Iris pigment epithelial cell (primary cell): ENCODE results near the gene FGF4.
"Not testable (repeated sequence)": the region's sequence is repeated elsewhere in the genome, so short reads cannot be mapped to it uniquely, and the experiment has no call there.

Source experiments
- DNase-seq: peaks from one replicate; pipeline ENCODE4 v3.0.0-alpha.2; 2011; ENCODE audit warnings: low read depth

FGF4 gene

GRCh38 chr11:69773626-69774353 lies 1.4 kb downstream of the FGF4 start:
- DNase-seq, result no peak

DNA sequence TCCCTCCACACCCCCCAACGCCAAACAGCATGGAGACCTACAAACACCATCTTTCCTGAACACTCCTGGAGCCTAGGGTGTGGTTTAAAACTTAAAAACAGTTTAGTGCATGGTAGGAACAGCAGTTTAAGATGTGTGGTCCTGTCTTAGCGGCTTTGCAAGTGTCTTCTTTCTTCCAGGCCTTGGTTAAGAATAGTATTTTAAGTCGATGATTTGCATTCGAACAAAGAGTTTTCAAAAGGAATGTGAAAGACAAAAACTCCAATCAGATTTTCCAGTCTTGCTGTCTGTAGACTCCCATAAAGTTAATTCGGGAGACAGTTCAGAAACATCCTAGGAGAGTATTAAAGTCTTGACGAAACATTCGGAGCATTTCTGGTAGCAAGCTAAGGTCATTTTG lies 3.7 kb downstream of the FGF4 start:
- no peak for DNase-seq

GRCh38 chr11:69770540-69770939 lies 4.6 kb downstream of the FGF4 start:
- DNase-seq, result no peak

- no peak for DNase-seq
These were observed 9.6 kb downstream of the FGF4 start for GRCh38 chr11:69765498-69765995.

DNA sequence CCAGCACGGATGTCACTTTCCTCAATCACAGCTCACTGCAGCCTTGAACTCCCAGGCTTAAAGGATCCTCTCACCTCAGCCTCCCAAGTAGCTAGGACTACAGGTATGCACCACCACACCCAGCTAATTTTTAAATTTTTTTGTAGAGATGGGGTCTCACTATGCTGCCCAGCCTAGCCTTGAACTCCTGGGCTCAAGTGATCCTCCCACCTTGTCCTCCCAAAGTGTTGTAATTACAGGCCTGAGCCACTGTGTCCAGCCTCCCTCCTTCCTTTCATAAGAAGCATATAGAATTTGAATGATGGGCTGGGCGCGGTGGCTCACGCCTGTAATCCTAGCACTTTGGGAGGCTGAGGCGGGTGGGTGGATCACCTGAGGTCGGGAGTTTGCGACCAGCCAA lies 10.2 kb downstream of the FGF4 start:
- not testable (repeated sequence) for DNase-seq

DNA sequence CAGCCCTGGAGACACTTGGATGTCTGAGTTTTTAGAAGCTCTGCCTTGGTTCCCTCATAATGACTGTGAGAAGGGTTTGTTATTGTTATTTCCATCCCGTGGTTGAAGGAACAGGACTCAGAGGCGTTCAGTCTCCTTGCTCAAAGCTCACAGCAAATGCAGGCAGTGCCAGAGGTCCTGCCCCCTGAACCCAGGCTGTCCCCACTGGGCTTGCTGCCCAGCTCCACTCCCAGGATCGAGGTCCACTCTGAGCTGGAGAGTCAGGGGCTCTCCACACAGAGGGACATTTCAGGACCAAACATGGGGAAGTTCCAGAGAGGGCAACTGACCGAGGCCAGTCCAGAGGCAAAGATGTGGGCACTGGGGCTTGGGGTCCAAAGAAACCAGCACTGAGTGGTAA lies 14.8 kb downstream of the FGF4 start:
- DNase-seq, result no peak

DNA sequence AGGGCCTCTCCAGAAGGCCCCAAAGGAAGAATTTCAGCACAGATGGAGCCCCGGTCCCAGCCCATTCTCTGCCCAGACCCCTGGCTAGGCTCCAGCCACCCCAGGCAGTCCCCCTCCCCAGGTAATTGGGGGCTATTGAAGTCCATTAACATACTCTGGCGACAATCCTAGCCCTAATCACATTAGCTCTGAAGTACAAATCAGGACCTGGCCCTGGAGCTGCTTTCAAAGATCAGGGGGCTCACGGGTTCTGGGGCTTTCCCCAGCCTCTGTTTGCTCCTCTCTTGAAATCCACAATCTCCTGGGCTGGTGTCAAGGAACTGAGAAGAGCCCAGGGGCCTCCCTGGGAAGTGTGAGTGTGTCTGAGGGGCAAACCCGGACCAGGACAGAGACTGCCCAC lies 22.3 kb downstream of the FGF4 start:
- no peak for DNase-seq

GRCh38 chr11:69750875-69751597 lies 24.1 kb downstream of the FGF4 start:
- DNase-seq, result no peak

DNA sequence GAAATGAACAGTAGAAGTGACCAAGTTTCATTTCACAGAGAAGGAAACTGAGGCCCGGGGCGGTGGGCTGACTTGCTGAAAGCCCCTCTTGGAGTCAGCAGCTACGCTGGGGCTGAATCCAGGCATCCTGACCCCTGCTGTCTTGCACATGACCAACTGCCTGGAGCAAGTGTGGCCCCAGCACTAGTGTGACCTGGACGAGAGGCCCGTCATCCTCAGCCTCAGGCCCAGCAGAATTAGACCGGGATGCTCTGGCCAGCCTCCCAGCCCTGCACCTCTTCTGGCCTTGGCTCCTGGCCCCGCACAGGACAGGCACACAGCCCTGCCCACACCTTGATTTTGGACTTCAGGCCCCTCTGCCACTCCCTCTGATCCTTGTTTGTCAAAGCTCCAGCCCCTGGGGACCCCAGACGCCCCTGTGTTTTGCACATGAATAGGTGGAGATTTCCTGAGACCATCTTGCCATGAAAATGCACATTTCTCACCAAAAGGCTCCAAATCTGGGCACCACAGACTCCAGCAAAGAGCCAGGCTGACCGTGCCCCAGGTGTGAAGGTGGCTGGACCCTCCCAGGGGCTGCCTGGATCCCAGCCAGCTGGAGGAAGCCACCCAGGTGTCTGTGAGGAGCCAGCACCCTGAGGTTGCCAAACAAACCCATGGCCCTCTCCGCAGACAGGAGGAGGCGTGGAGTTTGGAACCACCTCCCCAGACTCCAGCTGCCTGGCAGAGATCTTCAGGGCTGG lies 24.9 kb downstream of the FGF4 start:
- DNase-seq, result no peak

DNA sequence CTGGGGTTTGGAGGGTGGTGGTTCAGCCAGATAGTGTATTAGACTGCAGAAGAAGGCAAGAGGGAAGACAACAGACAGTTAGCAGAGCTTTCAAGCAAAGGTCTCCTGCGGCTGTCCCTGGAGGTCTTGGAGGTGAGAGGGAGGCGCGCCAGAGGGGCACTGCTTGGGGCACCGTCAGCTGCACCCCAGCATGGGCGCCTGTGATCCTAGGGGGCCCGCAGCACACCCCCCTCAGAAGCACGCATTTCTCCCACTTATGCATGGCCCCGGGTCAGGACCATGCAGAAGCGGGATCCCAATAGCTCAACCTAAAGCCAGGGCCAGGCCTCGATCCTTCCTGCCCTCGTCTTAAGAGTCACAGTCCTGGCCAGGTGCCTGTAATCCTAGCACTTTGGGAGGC lies 26.5 kb downstream of the FGF4 start:
- DNase-seq, result no peak

GRCh38 chr11:69746752-69747742 lies 28.1 kb downstream of the FGF4 start:
- DNase-seq, result peak; percentile 19

DNA sequence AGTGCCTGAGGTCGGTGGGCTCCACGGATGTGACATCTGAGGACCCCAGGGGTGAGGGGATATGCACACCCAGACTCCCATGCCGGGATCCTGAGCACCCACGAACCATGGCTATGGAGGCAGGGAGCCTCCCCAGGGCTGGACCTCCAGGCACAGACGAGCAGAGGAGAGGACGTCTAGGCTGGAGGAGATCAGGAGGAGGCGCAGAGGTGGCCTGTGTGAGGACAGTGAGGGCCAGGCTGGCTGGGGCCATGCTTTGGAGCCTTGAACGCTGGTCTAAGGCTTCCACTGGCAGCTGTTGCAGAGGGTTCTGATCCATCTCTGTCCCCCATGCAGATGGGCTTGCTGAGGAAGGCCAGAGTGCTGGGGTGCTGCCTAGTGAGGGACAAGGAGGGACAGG lies 29.0 kb downstream of the FGF4 start:
- DNase-seq, result no peak

- no peak for DNase-seq
These were observed 29.9 kb downstream of the FGF4 start for GRCh38 chr11:69745201-69745600.

- peak; percentile 71 for DNase-seq
These were observed 30.7 kb downstream of the FGF4 start for GRCh38 chr11:69744435-69744834.

DNA sequence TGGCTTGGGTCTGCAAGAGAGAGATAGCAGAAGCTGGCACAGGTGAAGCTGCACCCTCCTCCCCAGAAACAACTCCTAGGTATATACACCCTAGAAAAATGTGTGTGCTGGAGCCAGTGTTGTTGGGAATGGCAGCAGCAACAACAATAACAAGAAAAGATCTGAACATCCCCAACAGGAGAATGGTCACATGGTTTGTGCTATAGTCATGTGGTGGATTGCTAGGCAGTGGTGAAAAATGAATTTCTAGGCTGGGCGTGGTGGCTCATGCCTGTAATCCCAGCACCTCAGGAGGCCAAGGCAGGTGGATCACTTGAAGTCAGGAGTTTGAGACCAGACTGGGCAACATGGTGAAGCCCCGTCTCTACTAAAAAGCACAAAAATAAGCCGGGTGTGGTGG lies 40.3 kb downstream of the FGF4 start:
- no peak for DNase-seq

GRCh38 chr11:69734367-69734766 lies 40.8 kb downstream of the FGF4 start:
- DNase-seq, result no peak

GRCh38 chr11:69732910-69733309 lies 42.2 kb downstream of the FGF4 start:
- no peak for DNase-seq

GRCh38 chr11:69731110-69731509 lies 44.0 kb downstream of the FGF4 start:
- no peak for DNase-seq

DNA sequence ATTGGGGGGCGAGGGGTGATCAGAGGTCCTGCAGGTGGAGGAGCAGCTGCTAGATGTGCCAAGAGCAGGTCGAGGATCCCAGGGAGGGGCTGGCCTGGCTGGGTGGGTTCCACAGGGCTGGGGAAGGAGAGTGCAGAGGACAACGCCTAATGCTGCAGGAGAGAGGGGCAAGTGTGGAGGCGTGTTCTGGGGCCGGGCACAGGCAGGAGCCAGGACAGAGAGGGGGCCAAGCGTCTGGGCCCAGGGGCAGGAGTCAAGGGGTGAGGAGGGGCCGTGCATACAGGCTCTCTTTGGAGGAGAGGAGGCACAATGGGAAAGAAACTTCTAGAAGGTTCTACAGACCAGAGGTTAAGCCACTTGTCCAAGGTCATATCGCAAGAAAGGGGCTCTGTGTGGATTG lies 44.6 kb downstream of the FGF4 start:
- no peak for DNase-seq

DNA sequence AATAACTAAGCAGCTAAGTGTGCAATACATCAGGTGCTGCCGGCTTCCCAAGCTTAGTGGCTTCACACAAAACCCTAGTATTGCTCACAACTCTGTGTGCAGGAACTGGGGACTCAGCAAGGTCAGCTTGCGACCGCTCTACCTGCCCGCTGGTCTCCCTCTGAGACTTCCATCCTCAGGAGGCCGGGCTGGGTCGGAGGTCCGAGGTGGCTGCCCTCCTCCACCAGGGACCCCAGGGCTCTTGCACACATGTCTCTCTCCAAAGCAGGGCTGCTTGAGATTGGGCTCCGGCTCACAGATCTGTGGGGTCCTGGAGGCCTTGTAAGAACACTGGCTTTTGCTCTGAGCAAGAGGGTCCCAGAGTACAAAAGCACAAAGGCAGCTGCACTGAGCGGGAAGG lies 45.9 kb downstream of the FGF4 start:
- DNase-seq, result no peak

- no peak for DNase-seq
These were observed 47.9 kb downstream of the FGF4 start for GRCh38 chr11:69727266-69727665.

GRCh38 chr11:69726481-69726880 lies 48.7 kb downstream of the FGF4 start:
- no peak for DNase-seq
